Lower lobe of right lung (tissue), 2 donors: Measurements from ENCODE around the gene ENO1. TPM values are rescaled to one million over a fixed set of nuclear protein-coding genes. Genes with fewer than 3 reads are reported as not detected.

Experiments
- ATAC-seq, 2 donors: fragments of 200-7000 bp; cut with Tn5 transposase; one replicate each; pipeline ENCODE4 v1.9.1; 2020 to 2022; ENCODE audit warnings: mild to moderate bottlenecking in 2 of 2, moderate library complexity in 2 of 2
- DNase-seq: peaks from one replicate; pipeline ENCODE4 v3.0.0-alpha.2; 2020
- H3K27ac ChIP-seq: fragments of 200-600 bp; one replicate; pipeline ENCODE4 v1.8.0; 2022
- H3K27me3 ChIP-seq: fragments of 200-600 bp; one replicate; pipeline ENCODE4 v1.8.0; 2022; ENCODE audit warnings: low read depth
- H3K36me3 ChIP-seq: fragments of 200-600 bp; one replicate; pipeline ENCODE4 v1.8.0; 2022; ENCODE audit warnings: mild to moderate bottlenecking
- H3K4me1 ChIP-seq: fragments of 200-600 bp; one replicate; pipeline ENCODE4 v1.8.0; 2022
- H3K4me3 ChIP-seq: fragments of 200-600 bp; one replicate; pipeline ENCODE4 v1.8.0; 2022; ENCODE audit warnings: mild to moderate bottlenecking
- H3K9me3 ChIP-seq: fragments of 200-600 bp; one replicate; pipeline ENCODE4 v1.8.0; 2022
- intact Hi-C: fragments of 100-400 bp; cut with DNase I; formaldehyde crosslinking; loops from one replicate; pipeline ENCODE4 v1.11.0; 2022
- total RNA-seq: library from RNA; stranded (reverse); fragmentation: NEBNext Ultra II Directional; extraction: Animal tissue kit (Norgen Biotek cat#: 25700); gene quantifications from one replicate; pipeline ENCODE4 v1.2.1, GENCODE V29; 2021
- TF ChIP-seq, protein P1 (sequence below): fragments of 200-600 bp; IDR thresholded peaks from one replicate; pipeline ENCODE4 v1.8.0; 2022; ENCODE audit warnings: antibody characterized with exemption, mild to moderate bottlenecking
- donor health status: DM: no; HTN: yes; CAD: no; lungs with severe emphysema.

Gene ENO1
- total RNA-seq, 1 donor from 2014 or later = 580 TPM

GRCh38 chr1:8817412-8818324 lies 60.8 kb downstream of the ENO1 start, which contains the start of gene RERE:
RERE (minus strand) TSS chr1:8817640.
- ATAC-seq (peak; percentile 98 to 100), DNase-seq (peak; percentile 91)
- TF ChIP-seq, protein P1, sequence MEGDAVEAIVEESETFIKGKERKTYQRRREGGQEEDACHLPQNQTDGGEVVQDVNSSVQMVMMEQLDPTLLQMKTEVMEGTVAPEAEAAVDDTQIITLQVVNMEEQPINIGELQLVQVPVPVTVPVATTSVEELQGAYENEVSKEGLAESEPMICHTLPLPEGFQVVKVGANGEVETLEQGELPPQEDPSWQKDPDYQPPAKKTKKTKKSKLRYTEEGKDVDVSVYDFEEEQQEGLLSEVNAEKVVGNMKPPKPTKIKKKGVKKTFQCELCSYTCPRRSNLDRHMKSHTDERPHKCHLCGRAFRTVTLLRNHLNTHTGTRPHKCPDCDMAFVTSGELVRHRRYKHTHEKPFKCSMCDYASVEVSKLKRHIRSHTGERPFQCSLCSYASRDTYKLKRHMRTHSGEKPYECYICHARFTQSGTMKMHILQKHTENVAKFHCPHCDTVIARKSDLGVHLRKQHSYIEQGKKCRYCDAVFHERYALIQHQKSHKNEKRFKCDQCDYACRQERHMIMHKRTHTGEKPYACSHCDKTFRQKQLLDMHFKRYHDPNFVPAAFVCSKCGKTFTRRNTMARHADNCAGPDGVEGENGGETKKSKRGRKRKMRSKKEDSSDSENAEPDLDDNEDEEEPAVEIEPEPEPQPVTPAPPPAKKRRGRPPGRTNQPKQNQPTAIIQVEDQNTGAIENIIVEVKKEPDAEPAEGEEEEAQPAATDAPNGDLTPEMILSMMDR = no peak
- Histone ChIP-seq H3K4me1 (peaks cover 50% of the 10 kb centered on the region), H3K27ac (peak within 1 kb of the TSS; percentile 91), H3K4me3 (peak within 1 kb of the TSS; percentile 89), H3K27me3 (no peaks in the 10 kb centered on the region), H3K36me3 (no peaks in the 10 kb centered on the region), H3K9me3 (no peaks in the 10 kb centered on the region)
- intact Hi-C loops = no loop called here

- ATAC-seq = peak; percentile 52 to 56
- Histone ChIP-seq H3K27me3 (no peaks in the 10 kb centered on the region), H3K4me1 (peaks cover 48% of the 10 kb centered on the region), H3K4me3 (peak overlapping the region; percentile 89), H3K27ac (peak overlapping the region; percentile 91), H3K36me3 (no peaks in the 10 kb centered on the region), H3K9me3 (no peaks in the 10 kb centered on the region)
- intact Hi-C loops = no loop called here
- peak; percentile 56 for DNase-seq
- TF ChIP-seq, protein P1 = no peak
Measured at GRCh38 chr1:8816831-8817411, 61.6 kb downstream of the ENO1 start.

DNA sequence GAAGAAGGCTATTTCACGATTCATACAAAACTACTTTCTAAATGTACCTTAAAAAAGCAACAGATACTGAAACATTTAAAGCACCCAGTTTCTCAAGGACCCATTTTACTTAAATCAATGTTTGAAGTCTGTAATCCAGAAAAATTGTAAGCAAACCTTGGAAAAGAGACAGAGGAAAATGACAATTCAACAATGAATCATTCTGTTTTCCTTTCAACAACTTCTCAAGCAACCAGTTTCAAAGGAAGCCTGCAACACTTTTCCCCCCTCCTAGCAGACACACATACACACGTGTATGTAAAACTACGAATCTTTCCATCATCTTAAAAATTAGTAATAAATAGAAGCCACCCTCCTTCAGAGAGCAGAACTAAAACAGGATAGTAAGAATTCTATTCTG lies 62.2 kb downstream of the ENO1 start:
- peaks cover 43% of the 10 kb centered on the region for H3K4me1 ChIP-seq
- no peaks in the 10 kb centered on the region for H3K27me3 ChIP-seq
- no peaks in the 10 kb centered on the region for H3K9me3 ChIP-seq
- no peak for ATAC-seq
- no peak for DNase-seq
- TF ChIP-seq, protein P1 = no peak
- intact Hi-C loops = no loop called here
- H3K36me3 ChIP-seq = no peaks in the 10 kb centered on the region
- peak overlapping the region; percentile 91 for H3K27ac ChIP-seq
- peak overlapping the region; percentile 89 for H3K4me3 ChIP-seq

DNA sequence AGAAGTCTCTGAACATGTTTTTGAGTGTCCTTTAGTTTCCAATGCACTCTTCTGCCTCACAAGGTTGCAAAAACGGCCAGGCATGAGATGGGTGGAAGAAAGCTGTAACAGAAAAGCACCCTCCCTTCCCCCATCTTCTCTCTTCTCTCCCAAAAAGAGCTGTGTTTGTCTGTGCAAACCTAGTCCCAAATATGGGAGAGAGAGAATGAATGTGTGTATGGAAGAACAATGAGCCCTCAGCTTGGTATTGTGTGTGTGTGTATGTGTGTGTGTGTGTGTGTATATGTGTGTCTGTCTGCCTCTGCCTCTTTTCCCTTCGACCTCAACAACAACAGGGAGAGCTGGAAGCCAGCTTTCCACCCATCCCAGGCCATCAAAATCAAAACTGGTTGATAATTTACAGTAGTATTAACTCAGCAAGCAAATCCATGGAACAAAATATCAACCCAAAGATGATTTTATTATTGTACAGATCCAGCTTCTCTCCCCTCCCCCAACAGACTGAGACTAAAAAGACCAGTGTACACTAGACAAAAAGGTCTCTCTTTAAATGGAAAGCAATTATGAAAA lies 62.8 kb downstream of the ENO1 start:
- H3K4me3 ChIP-seq = peak overlapping the region; percentile 89
- no peaks in the 10 kb centered on the region for H3K36me3 ChIP-seq
- DNase-seq = no peak
- no peak overlapping the region for H3K27ac ChIP-seq
- ATAC-seq = no peak
- no peaks in the 10 kb centered on the region for H3K9me3 ChIP-seq
- peaks cover 43% of the 10 kb centered on the region for H3K4me1 ChIP-seq
- intact Hi-C loops = no loop called here
- H3K27me3 ChIP-seq = no peaks in the 10 kb centered on the region
- TF ChIP-seq, protein P1 = no peak

GRCh38 chr1:8814865-8815264 lies 63.6 kb downstream of the ENO1 start:
- intact Hi-C loops = no loop called here
- no peak for DNase-seq
- H3K27ac ChIP-seq = peak overlapping the region; percentile 28

More at GRCh38 chr1:8814865-8815264, 63.6 kb downstream of the ENO1 start:
- no peak overlapping the region for H3K4me3 ChIP-seq
- no peaks in the 10 kb centered on the region for H3K36me3 ChIP-seq
- H3K4me1 ChIP-seq = peaks cover 43% of the 10 kb centered on the region
- TF ChIP-seq, protein P1 = no peak
- no peaks in the 10 kb centered on the region for H3K27me3 ChIP-seq
- no peaks in the 10 kb centered on the region for H3K9me3 ChIP-seq
- ATAC-seq = no peak
